Mucosa of stomach (tissue), 1 donor: ENCODE results near the gene HNRNPD.
"Not testable (repeated sequence)": the region's sequence is repeated elsewhere in the genome, so short reads cannot be mapped to it uniquely, and the experiment has no call there.

Experiments used
- H3K27me3 ChIP-seq: one replicate; pipeline ENCODE4 v1.7.0; 2013; ENCODE audit warnings: mild to moderate bottlenecking, low read length; ENCODE audit not compliant: control insufficient read depth, insufficient read depth
- H3K36me3 ChIP-seq: one replicate; pipeline ENCODE4 v1.7.0; 2013; ENCODE audit warnings: low read length; ENCODE audit not compliant: control insufficient read depth, insufficient read depth
- H3K4me1 ChIP-seq: one replicate; pipeline ENCODE4 v1.7.0; 2013; ENCODE audit warnings: mild to moderate bottlenecking, low read length; ENCODE audit not compliant: control insufficient read depth, insufficient read depth
- H3K4me3 ChIP-seq: one replicate; pipeline ENCODE4 v1.7.0; 2013; ENCODE audit warnings: low read length
- H3K9ac ChIP-seq: one replicate; pipeline ENCODE4 v1.7.0; 2013; ENCODE audit warnings: mild to moderate bottlenecking, low read length, moderate library complexity
- H3K9me3 ChIP-seq: one replicate; pipeline ENCODE4 v1.7.0; 2013; ENCODE audit warnings: mild to moderate bottlenecking, low read length, moderate library complexity; ENCODE audit not compliant: control insufficient read depth
- donor health status: Pancreatic carcinoma.

Gene HNRNPD

GRCh38 chr4:82335043-82335442 lies 38.7 kb downstream of the HNRNPD start:
- H3K4me1 ChIP-seq: no peaks in the 10 kb centered on the region
- H3K9me3 ChIP-seq: no peaks in the 10 kb centered on the region
- H3K9ac ChIP-seq: no peak overlapping the region
- no peak overlapping the region for H3K4me3 ChIP-seq
- H3K36me3 ChIP-seq: no peaks in the 10 kb centered on the region
- H3K27me3 ChIP-seq: no peaks in the 10 kb centered on the region

GRCh38 chr4:82333641-82334040 lies 40.1 kb downstream of the HNRNPD start:
- not testable (repeated sequence) for H3K36me3 ChIP-seq, H3K9me3 ChIP-seq, H3K27me3 ChIP-seq, H3K4me3 ChIP-seq, H3K4me1 ChIP-seq, H3K9ac ChIP-seq

GRCh38 chr4:82331814-82332213 lies 42.0 kb downstream of the HNRNPD start:
- Histone ChIP-seq H3K4me1 (no peaks in the 10 kb centered on the region), H3K9ac (no peak overlapping the region), H3K36me3 (no peaks in the 10 kb centered on the region), H3K9me3 (no peaks in the 10 kb centered on the region), H3K27me3 (no peaks in the 10 kb centered on the region), H3K4me3 (no peak overlapping the region)

DNA sequence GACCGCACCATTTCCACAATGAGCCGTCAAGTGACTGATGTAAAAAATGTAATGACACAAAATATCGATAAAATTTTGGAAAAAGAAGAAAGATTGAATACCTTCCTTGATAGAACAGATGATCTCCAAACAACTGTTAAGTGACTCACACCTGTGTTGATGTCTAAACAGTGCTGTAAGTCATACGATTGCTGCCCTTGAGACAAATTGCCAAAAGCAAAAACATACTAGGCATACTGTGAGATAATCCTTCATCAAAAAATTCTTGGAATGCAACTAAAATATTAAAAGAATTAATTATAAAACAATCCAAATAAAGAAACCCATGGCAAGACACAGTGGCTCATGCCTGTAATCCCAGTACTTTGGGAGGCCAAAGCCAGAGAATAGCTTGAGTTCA lies 53.4 kb downstream of the HNRNPD start:
- Histone ChIP-seq H3K36me3 (no peaks in the 10 kb centered on the region), H3K4me3 (no peak overlapping the region), H3K27me3 (no peaks in the 10 kb centered on the region), H3K9me3 (no peaks in the 10 kb centered on the region), H3K4me1 (no peaks in the 10 kb centered on the region), H3K9ac (no peak overlapping the region)

DNA sequence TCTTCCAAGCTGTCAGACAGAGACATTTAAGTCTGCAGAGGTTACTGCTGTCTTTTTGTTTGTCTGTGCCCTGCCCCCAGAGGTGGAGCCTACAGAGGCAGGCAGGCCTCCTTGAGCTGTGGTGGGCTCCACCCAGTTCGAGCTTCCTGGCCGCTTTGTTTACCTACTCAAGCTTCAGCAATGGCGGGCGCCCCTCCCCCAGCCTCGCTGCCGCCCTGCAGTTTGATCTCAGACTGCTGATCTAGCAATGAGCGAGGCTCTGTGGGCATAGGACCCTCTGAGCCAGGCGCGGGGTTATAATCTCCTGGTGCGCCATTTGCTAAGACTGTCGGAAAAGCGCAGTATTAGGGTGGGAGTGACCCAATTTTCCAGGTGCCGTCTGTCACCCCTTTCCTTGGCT lies 70.7 kb downstream of the HNRNPD start:
- H3K9ac ChIP-seq, H3K27me3 ChIP-seq, H3K4me1 ChIP-seq, H3K36me3 ChIP-seq, H3K4me3 ChIP-seq, H3K9me3 ChIP-seq: not testable (repeated sequence)
